Measurements from ENCODE around the gene TEX44.

TEX44 gene

GRCh38 chr2:231604685-231605606, 12.3 kb downstream of the TEX44 start:
- DNase-seq (ENCODE audit: low spot score): peak; percentile 99
- peak; percentile 21 for TF ChIP-seq CTCF (IDR thresholded peaks at IDR 0.05; ENCODE audit: extremely low read depth, insufficient read depth, missing control alignments)
- in situ Hi-C loops (cut with MboI; ENCODE audit: low pct_unique_long_range_greater_than_20kb, low sequenced_read_pairs, unreplicated experiment): no loop called here

- DNase-seq (ENCODE audit: low spot score): no peak
- no peak for TF ChIP-seq CTCF (IDR thresholded peaks at IDR 0.05; ENCODE audit: extremely low read depth, insufficient read depth, missing control alignments)
- in situ Hi-C loops (cut with MboI; ENCODE audit: low pct_unique_long_range_greater_than_20kb, low sequenced_read_pairs, unreplicated experiment): no loop called here
Measured at GRCh38 chr2:231605607-231606091, 13.0 kb downstream of the TEX44 start.

- DNase-seq (ENCODE audit: low spot score): no peak
- in situ Hi-C loops (cut with MboI; ENCODE audit: low pct_unique_long_range_greater_than_20kb, low sequenced_read_pairs, unreplicated experiment): no loop called here
- TF ChIP-seq CTCF (IDR thresholded peaks at IDR 0.05; ENCODE audit: extremely low read depth, insufficient read depth, missing control alignments): no peak
Measured at GRCh38 chr2:231606941-231607340, 14.3 kb downstream of the TEX44 start.

GRCh38 chr2:231611273-231612108, 18.8 kb downstream of the TEX44 start:
- no peak for TF ChIP-seq CTCF (IDR thresholded peaks at IDR 0.05; ENCODE audit: extremely low read depth, insufficient read depth, missing control alignments)
- in situ Hi-C loops (cut with MboI; ENCODE audit: low pct_unique_long_range_greater_than_20kb, low sequenced_read_pairs, unreplicated experiment): loop anchor here (10.0 kb wide), 1 partner anchor 103 kb away; no protein-coding TSS in a partner anchor
- DNase-seq (ENCODE audit: low spot score): no peak

GRCh38 chr2:231612109-231612455, 19.4 kb downstream of the TEX44 start:
- in situ Hi-C loops (cut with MboI; ENCODE audit: low pct_unique_long_range_greater_than_20kb, low sequenced_read_pairs, unreplicated experiment): loop anchor here (10.0 kb wide), 1 partner anchor 103 kb away; no protein-coding TSS in a partner anchor
- no peak for DNase-seq (ENCODE audit: low spot score)
- TF ChIP-seq CTCF (IDR thresholded peaks at IDR 0.05; ENCODE audit: extremely low read depth, insufficient read depth, missing control alignments): no peak
